ENCODE results near the gene PDE7B.

The PDE7B gene

DNA sequence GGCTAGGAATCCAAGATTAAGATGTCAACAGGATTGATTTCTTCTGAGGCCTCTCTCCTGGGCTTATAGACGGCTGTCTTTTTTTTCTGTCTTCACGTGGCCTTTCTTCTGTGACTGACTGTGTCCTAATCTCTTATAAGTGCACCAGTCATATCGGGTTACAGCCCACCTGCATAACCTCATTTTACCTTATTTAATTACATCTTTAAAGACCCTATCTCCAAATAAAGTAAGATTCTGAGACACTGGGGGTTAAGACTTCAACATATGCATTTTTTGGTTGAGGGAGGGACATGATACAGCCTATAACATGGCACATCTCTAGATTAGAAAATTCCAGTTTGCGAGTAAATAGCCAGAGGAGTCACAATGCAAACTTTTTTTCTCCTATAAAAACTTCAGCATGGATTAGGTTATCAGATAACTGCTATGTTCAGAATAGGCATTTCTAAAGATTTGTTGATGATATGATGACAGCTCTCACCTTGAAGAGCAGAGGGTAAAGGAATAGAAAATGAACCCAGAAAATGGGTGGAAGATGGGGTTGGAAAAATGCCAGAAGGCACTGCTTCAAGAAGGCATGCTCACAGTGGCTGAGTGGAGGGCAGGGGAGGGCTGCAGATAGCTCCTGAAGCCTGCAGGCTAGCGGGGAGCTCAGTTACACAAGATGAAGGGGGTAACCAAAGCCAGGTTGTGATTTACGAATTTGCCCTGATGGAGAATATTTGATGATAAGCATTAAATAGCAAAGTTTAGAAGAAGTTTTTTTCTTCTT, 8.7 kb upstream of the PDE7B start:
- TF ChIP-seq GABPA (IDR thresholded peaks at IDR 0.05; ENCODE audit: low read depth) (no peak), POLR2AphosphoS5 (IDR thresholded peaks at IDR 0.05; ENCODE audit: low read depth) (no peak), SPI1 (IDR thresholded peaks at IDR 0.05; ENCODE audit: borderline replicate concordance, low read depth) (no peak)
- TF ChIP-seq, protein P1, sequence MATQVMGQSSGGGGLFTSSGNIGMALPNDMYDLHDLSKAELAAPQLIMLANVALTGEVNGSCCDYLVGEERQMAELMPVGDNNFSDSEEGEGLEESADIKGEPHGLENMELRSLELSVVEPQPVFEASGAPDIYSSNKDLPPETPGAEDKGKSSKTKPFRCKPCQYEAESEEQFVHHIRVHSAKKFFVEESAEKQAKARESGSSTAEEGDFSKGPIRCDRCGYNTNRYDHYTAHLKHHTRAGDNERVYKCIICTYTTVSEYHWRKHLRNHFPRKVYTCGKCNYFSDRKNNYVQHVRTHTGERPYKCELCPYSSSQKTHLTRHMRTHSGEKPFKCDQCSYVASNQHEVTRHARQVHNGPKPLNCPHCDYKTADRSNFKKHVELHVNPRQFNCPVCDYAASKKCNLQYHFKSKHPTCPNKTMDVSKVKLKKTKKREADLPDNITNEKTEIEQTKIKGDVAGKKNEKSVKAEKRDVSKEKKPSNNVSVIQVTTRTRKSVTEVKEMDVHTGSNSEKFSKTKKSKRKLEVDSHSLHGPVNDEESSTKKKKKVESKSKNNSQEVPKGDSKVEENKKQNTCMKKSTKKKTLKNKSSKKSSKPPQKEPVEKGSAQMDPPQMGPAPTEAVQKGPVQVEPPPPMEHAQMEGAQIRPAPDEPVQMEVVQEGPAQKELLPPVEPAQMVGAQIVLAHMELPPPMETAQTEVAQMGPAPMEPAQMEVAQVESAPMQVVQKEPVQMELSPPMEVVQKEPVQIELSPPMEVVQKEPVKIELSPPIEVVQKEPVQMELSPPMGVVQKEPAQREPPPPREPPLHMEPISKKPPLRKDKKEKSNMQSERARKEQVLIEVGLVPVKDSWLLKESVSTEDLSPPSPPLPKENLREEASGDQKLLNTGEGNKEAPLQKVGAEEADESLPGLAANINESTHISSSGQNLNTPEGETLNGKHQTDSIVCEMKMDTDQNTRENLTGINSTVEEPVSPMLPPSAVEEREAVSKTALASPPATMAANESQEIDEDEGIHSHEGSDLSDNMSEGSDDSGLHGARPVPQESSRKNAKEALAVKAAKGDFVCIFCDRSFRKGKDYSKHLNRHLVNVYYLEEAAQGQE (IDR thresholded peaks at IDR 0.05; ENCODE audit: insufficient replicate concordance, low read depth), result no peak
- TF ChIP-seq, protein P2, sequence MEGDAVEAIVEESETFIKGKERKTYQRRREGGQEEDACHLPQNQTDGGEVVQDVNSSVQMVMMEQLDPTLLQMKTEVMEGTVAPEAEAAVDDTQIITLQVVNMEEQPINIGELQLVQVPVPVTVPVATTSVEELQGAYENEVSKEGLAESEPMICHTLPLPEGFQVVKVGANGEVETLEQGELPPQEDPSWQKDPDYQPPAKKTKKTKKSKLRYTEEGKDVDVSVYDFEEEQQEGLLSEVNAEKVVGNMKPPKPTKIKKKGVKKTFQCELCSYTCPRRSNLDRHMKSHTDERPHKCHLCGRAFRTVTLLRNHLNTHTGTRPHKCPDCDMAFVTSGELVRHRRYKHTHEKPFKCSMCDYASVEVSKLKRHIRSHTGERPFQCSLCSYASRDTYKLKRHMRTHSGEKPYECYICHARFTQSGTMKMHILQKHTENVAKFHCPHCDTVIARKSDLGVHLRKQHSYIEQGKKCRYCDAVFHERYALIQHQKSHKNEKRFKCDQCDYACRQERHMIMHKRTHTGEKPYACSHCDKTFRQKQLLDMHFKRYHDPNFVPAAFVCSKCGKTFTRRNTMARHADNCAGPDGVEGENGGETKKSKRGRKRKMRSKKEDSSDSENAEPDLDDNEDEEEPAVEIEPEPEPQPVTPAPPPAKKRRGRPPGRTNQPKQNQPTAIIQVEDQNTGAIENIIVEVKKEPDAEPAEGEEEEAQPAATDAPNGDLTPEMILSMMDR (IDR thresholded peaks at IDR 0.05; ENCODE audit: insufficient read depth, low read length), result no peak
- no peak for DNase-seq (ENCODE audit: low read depth in 1 of 2, low spot score in 1 of 2)

DNA sequence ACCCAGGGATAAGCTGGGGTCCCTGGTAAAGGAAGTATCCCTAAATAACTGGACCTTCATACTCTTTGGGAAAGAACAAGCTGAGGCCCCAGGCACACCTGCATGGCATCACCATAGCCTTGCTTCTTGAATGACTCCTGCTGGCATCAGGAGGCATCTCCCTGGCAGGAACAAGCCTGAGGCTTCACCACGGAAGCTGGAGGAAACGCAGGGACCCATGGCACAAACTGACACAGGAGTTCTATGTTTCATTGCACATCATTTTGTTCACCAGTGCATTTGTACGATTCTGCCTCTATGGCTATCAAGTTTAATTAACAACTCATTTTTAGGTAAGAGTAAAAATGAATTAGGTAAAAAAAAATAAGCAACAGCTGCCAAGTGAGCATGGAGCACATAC, 619 bp upstream of the PDE7B start:
- DNase-seq (ENCODE audit: low read depth in 1 of 2, low spot score in 1 of 2), result no peak
- no peaks in the 10 kb centered on the region for H3K27me3 ChIP-seq (ENCODE audit: insufficient read depth, poor library complexity, severe bottlenecking)
- H3K4me3 ChIP-seq (replicated peaks; ENCODE audit: insufficient read depth, low read length), result no peak overlapping the region
- TF ChIP-seq, protein P1 (IDR thresholded peaks at IDR 0.05; ENCODE audit: insufficient replicate concordance, low read depth), result no peak
- TF ChIP-seq GABPA (IDR thresholded peaks at IDR 0.05; ENCODE audit: low read depth) (no peak), POLR2AphosphoS5 (IDR thresholded peaks at IDR 0.05; ENCODE audit: low read depth) (no peak), SPI1 (IDR thresholded peaks at IDR 0.05; ENCODE audit: borderline replicate concordance, low read depth) (no peak)
- TF ChIP-seq, protein P2 (IDR thresholded peaks at IDR 0.05; ENCODE audit: insufficient read depth, low read length), result no peak
- 0 out of 2 replicates have a peak overlapping the region, but pooled peaks have one; percentile 6 for H3K27ac ChIP-seq (replicated peaks)

More for the DNA sequence above, 8.7 kb upstream of the PDE7B start:
- Histone ChIP-seq H3K27ac (replicated peaks) (no peak overlapping the region), H3K4me3 (replicated peaks; ENCODE audit: insufficient read depth, low read length) (no peak overlapping the region), H3K27me3 (ENCODE audit: insufficient read depth, poor library complexity, severe bottlenecking) (peaks cover 2% of the 10 kb centered on the region)

DNA sequence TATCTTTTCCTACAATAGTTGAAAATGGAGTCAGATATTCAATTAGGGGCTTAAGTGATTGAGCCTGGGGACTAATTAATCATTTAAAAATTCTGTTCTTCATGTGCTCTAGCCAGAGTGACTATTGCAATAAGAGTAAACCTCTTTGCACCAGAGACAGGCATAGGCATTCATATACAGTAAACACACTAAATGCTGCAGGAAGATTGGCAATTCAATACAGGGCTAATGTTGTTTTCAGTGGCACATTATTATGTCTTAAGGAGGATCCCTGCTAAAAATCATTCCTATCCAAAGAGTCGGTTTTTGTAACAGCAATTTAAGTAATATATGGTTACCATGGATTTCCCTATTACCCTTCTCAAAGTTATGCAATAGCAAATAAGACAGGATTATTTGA, 1.2 kb downstream of the PDE7B start:
- Histone ChIP-seq H3K27ac (replicated peaks) (no peak overlapping the region), H3K4me3 (replicated peaks; ENCODE audit: insufficient read depth, low read length) (no peak overlapping the region), H3K27me3 (ENCODE audit: insufficient read depth, poor library complexity, severe bottlenecking) (no peaks in the 10 kb centered on the region)
- TF ChIP-seq POLR2AphosphoS5 (IDR thresholded peaks at IDR 0.05; ENCODE audit: low read depth) (no peak), SPI1 (IDR thresholded peaks at IDR 0.05; ENCODE audit: borderline replicate concordance, low read depth) (no peak), GABPA (IDR thresholded peaks at IDR 0.05; ENCODE audit: low read depth) (no peak)
- TF ChIP-seq, protein P2 (IDR thresholded peaks at IDR 0.05; ENCODE audit: insufficient read depth, low read length), result no peak
- no peak for DNase-seq (ENCODE audit: low read depth in 1 of 2, low spot score in 1 of 2)
